SK-N-SH (cell line): ENCODE measurements around the gene HYAL3. TPM values are rescaled to one million over a fixed set of nuclear protein-coding genes. Genes with fewer than 3 reads are reported as not detected.

Source experiments
- CTCF ChIA-PET: fragments of 300-600, 350-600 bp; formaldehyde crosslinking; extraction: SDS; loops from one replicate; lab custom pipeline; 2021; lab: Yijun Ruan, JAX
- POLR2A ChIA-PET: fragments of 350-600 bp; sonication (Branson Sonifier 250); formaldehyde crosslinking; extraction: SDS; loops from one replicate; lab custom pipeline; 2020; ENCODE audit warnings: antibody characterized with exemption, inconsistent platforms; lab: Yijun Ruan, JAX
- DNase-seq: peaks from one replicate; pipeline ENCODE4 v3.0.0; 2012
- H2AFZ ChIP-seq: fragments of 200-600 bp; sonication (generic); 2 replicates; pipeline ENCODE4 v1.8.1; 2016; ENCODE audit warnings: antibody characterized with exemption, mild to moderate bottlenecking, low read depth
- H3F3A ChIP-seq: fragments of 200-600 bp; sonication (generic); replicated peaks from 2 replicates; pipeline ENCODE3; 2016; ENCODE audit warnings: antibody characterized with exemption, mild to moderate bottlenecking; ENCODE audit not compliant: insufficient read depth
- H3K27ac ChIP-seq, 2 experiments: fragments of 200-500 bp in 1 of 2; fragments of 200-600 bp in 1 of 2; sonication (Bioruptor generic) in 1 of 2; sonication (generic), shearing (Covaris generic) in 1 of 2; 2 replicates each; pipeline versions ENCODE4 v1.5.1 to v1.6.1; 2014 to 2016; ENCODE audit warnings: low read depth in 2 of 2, inconsistent platforms in 1 of 2, low read length in 1 of 2, mild to moderate bottlenecking in 1 of 2, mixed read lengths in 1 of 2
- H3K27me3 ChIP-seq: fragments of 200-600 bp; sonication (generic), shearing (Covaris generic); 2 replicates; pipeline ENCODE4 v1.6.1; 2016; ENCODE audit warnings: mixed run types; ENCODE audit not compliant: insufficient read depth
- H3K36me3 ChIP-seq, 2 experiments: fragments of 200-500 bp in 1 of 2; fragments of 200-600 bp in 1 of 2; sonication (Bioruptor generic) in 1 of 2; sonication (generic) in 1 of 2; replicated peaks in 1 of 2; 2 replicates each; pipeline versions ENCODE3 to v1.5.1; 2014 to 2016; ENCODE audit warnings: low read length in 1 of 2, mild to moderate bottlenecking in 1 of 2; ENCODE audit not compliant: insufficient read depth in 2 of 2, control insufficient read depth in 1 of 2
- H3K4me1 ChIP-seq, 2 experiments: fragments of 200-500 bp in 1 of 2; fragments of 200-600 bp in 1 of 2; sonication (Bioruptor generic) in 1 of 2; sonication (generic), shearing (Covaris generic) in 1 of 2; 2 replicates each; pipeline versions ENCODE4 v1.5.1 to v1.6.1; 2014 to 2016; ENCODE audit warnings: low read depth in 1 of 2, low read length in 1 of 2, mixed run types in 1 of 2; ENCODE audit not compliant: insufficient read depth in 2 of 2, control insufficient read depth in 1 of 2
- H3K4me2 ChIP-seq: fragments of 200-600 bp; sonication (generic), shearing (Covaris generic); 2 replicates; pipeline ENCODE4 v1.6.1; 2017; ENCODE audit warnings: mixed run types
- H3K4me3 ChIP-seq, 2 experiments: fragments of 200-500 bp in 1 of 2; fragments of 200-600 bp in 1 of 2; sonication (Bioruptor generic) in 1 of 2; sonication (generic), shearing (Covaris generic) in 1 of 2; 2 replicates each; pipeline versions ENCODE4 v1.5.1 to v1.8.1; 2014 to 2016; ENCODE audit warnings: low read depth in 2 of 2, inconsistent platforms in 1 of 2, low read length in 1 of 2, mild to moderate bottlenecking in 1 of 2, mixed read lengths in 1 of 2, moderate library complexity in 1 of 2
- H3K79me2 ChIP-seq: fragments of 200-600 bp; sonication (generic); 2 replicates; pipeline ENCODE4 v1.8.1; 2017; ENCODE audit warnings: mild to moderate bottlenecking; ENCODE audit not compliant: insufficient read depth
- H3K9ac ChIP-seq: fragments of 200-600 bp; sonication (generic); 2 replicates; pipeline ENCODE4 v1.6.1; 2017; ENCODE audit warnings: mixed run types
- H3K9me2 ChIP-seq: fragments of 200-600 bp; sonication (generic); 2 replicates; pipeline ENCODE4 v1.6.1; 2017; ENCODE audit warnings: mixed run types
- H3K9me3 ChIP-seq: fragments of 200-600 bp; sonication (generic); 2 replicates; pipeline ENCODE4 v1.6.1; 2017; ENCODE audit warnings: mixed run types, mild to moderate bottlenecking, moderate library complexity
- H4K20me1 ChIP-seq: fragments of 200-600 bp; sonication (generic); 2 replicates; pipeline ENCODE4 v1.6.1; 2017; ENCODE audit warnings: mild to moderate bottlenecking, mixed run types; ENCODE audit not compliant: insufficient read depth
- CTCF ChIP-seq: fragments of 200-600 bp; sonication (generic); IDR thresholded peaks from 2 replicates; pipeline ENCODE4 v1.6.1; 2017; ENCODE audit warnings: antibody characterized with exemption, mild to moderate bottlenecking, moderate library complexity
- EP300 ChIP-seq, 2 experiments: IDR thresholded peaks; 2 replicates each; pipeline versions ENCODE4 v1.4.0 to v1.6.1; 2012; ENCODE audit warnings: borderline replicate concordance in 1 of 2, low read depth in 1 of 2, low read length in 1 of 2
- EZH2phosphoT487 ChIP-seq: fragments of 200-600 bp; sonication (generic); IDR thresholded peaks from 2 replicates; pipeline ENCODE4 v1.6.1; 2017; ENCODE audit warnings: low read depth, mixed run types, mild to moderate bottlenecking, antibody characterized with exemption, moderate library complexity, borderline replicate concordance
- FOXM1 ChIP-seq: IDR thresholded peaks from 2 replicates; pipeline ENCODE4 v1.4.0; 2012; ENCODE audit warnings: low read depth, mild to moderate bottlenecking
- GABPA ChIP-seq: IDR thresholded peaks from 2 replicates; pipeline ENCODE4 v1.4.0; 2012; ENCODE audit warnings: low read depth, mild to moderate bottlenecking
- GATA2 ChIP-seq: sonication (generic); formaldehyde crosslinking; IDR thresholded peaks from 2 replicates; pipeline ENCODE4 v1.5.0; 2020; ENCODE audit warnings: mild to moderate bottlenecking, missing genetic modification reagents
- MEF2A ChIP-seq: IDR thresholded peaks from 2 replicates; pipeline ENCODE4 v1.4.0; 2012; ENCODE audit warnings: low read depth, borderline replicate concordance
- MXI1 ChIP-seq: IDR thresholded peaks from 2 replicates; pipeline ENCODE4 v1.6.1; 2012; ENCODE audit warnings: mild to moderate bottlenecking, low read depth, low read length, improper control_type of control experiment
- NRF1 ChIP-seq: IDR thresholded peaks from 2 replicates; pipeline ENCODE4 v1.6.1; 2012; ENCODE audit warnings: low read depth, mild to moderate bottlenecking, low read length
- PBX3 ChIP-seq: IDR thresholded peaks from 2 replicates; pipeline ENCODE4; 2012
- POLR2AphosphoS5 ChIP-seq: IDR thresholded peaks from 2 replicates; pipeline ENCODE4 v1.6.1; 2012; ENCODE audit warnings: low read depth, low read length
- RCOR1 ChIP-seq: fragments of 150-350 bp; IDR thresholded peaks from 2 replicates; pipeline ENCODE4 v1.6.1; 2017; ENCODE audit warnings: antibody characterized with exemption, low read length
- RFX5 ChIP-seq: IDR thresholded peaks from 2 replicates; pipeline ENCODE4 v1.6.1; 2012; ENCODE audit warnings: mild to moderate bottlenecking, improper control_type of control experiment, low read length
- RXRA ChIP-seq: IDR thresholded peaks from 2 replicates; pipeline ENCODE4 v1.4.0; 2012; ENCODE audit warnings: low read depth, mild to moderate bottlenecking, borderline replicate concordance
- SMC3 ChIP-seq: IDR thresholded peaks from 2 replicates; pipeline ENCODE4 v1.6.1; 2012; ENCODE audit warnings: low read depth, low read length, improper control_type of control experiment
- TAF1 ChIP-seq: IDR thresholded peaks from 2 replicates; pipeline ENCODE4 v1.6.1; 2012; ENCODE audit warnings: low read depth, mild to moderate bottlenecking, low read length, moderate library complexity, borderline replicate concordance
- YY1 ChIP-seq: IDR thresholded peaks from 2 replicates; pipeline ENCODE4 v1.4.0; 2012; ENCODE audit warnings: low read depth, mild to moderate bottlenecking
- ZBTB33 ChIP-seq: IDR thresholded peaks from 2 replicates; pipeline ENCODE4 v1.4.0; 2012; ENCODE audit warnings: low read depth, borderline replicate concordance
- WGBS: methylation state at CpG from one replicate; pipeline ENCODE4 v1.1.6; 2017; ENCODE audit warnings: low lambda C conversion rate; 5-methylcytosine and 5-hydroxymethylcytosine counted together
- polyA plus RNA-seq, 3 experiments: library from polyadenylated mRNA; depleted of rRNA; stranded (reverse); fragments of >200 nt; gene quantifications; 2 replicates each; pipeline ENCODE4 v1.2.3, GENCODE V29; 2012

HYAL3 gene
- polyA plus RNA-seq, 1 of the 3 experiments (the other 2 are of a cell fraction) = 7.8 TPM

- POLR2A ChIA-PET = no interaction called here
- peak overlapping the region; percentile 62 to 84; a peak in 2 of 4 replicates for H3K27ac ChIP-seq
Measured at GRCh38 chr3:50297896-50298725, 1.1 kb downstream of the HYAL3 start.

GRCh38 chr3:50297384-50297775 lies 1.8 kb downstream of the HYAL3 start:
- WGBS = 100% methylated on average over 1 of the region's 2 CpGs
- no peaks in the 10 kb centered on the region for H3F3A ChIP-seq
- H4K20me1 ChIP-seq = no peaks in the 10 kb centered on the region
- H3K9me2 ChIP-seq = no peaks in the 10 kb centered on the region
- peaks cover 13 to 33% of the 10 kb centered on the region in 2 experiments; a peak in 3 of 4 replicates for H3K4me1 ChIP-seq
- CTCF ChIA-PET = interaction anchor here (1.3 to 3.4 kb wide), 4 partner anchors 19 to 103 kb away, joined by 6 to 16 read pairs (median 9); partner anchors contain the start of gene LSMEM2
- H3K36me3 ChIP-seq = peaks cover 0 to 6% of the 10 kb centered on the region in 2 experiments
- H3K9ac ChIP-seq = no peak overlapping the region
- no peaks in the 10 kb centered on the region for H3K9me3 ChIP-seq
- POLR2A ChIA-PET = no interaction called here
- H3K4me2 ChIP-seq = no peak overlapping the region
- peaks cover 7% of the 10 kb centered on the region; the same call in 1 of the 2 replicates for H3K79me2 ChIP-seq
- H3K27ac ChIP-seq = no peak overlapping the region
- no peak overlapping the region for H2AFZ ChIP-seq
- no peak for DNase-seq
- H3K27me3 ChIP-seq = no peaks in the 10 kb centered on the region
- H3K4me3 ChIP-seq = no peak overlapping the region
- TF ChIP-seq YY1 = no peak
- TF ChIP-seq FOXM1 = no peak
- no peak for TF ChIP-seq PBX3
- TF ChIP-seq EZH2phosphoT487 = no peak
- TF ChIP-seq GABPA = no peak
- TF ChIP-seq GATA2 (CRISPR knock-in tag) = no peak
- TF ChIP-seq NRF1 = no peak
- TF ChIP-seq RCOR1 = no peak
- no peak for TF ChIP-seq RXRA
- TF ChIP-seq POLR2AphosphoS5 = no peak
- no peak for TF ChIP-seq MEF2A
- no peak for TF ChIP-seq ZBTB33
- no peak for TF ChIP-seq SMC3
- TF ChIP-seq RFX5 = no peak
- no peak for TF ChIP-seq TAF1

More at GRCh38 chr3:50297896-50298725, 1.1 kb downstream of the HYAL3 start:
- no peaks in the 10 kb centered on the region for H3K27me3 ChIP-seq
- peak overlapping the region; percentile 95 for H3K4me2 ChIP-seq
- H3K9me2 ChIP-seq = no peaks in the 10 kb centered on the region
- no peak for TF ChIP-seq MXI1
- TF ChIP-seq POLR2AphosphoS5 = no peak
- TF ChIP-seq EZH2phosphoT487 = no peak
- no peak for TF ChIP-seq EP300 (IDR thresholded peaks at IDR 0.05; ENCODE audit: borderline replicate concordance in 1 of 2, low read depth in 1 of 2, low read length in 1 of 2)
- TF ChIP-seq CTCF = 0 out of 2 replicates have a peak, but pooled peaks have one; percentile 23
- no peak for TF ChIP-seq TAF1
- H3K9ac ChIP-seq = peak overlapping the region; percentile 79
- peak; percentile 42 for DNase-seq
- H3K4me3 ChIP-seq = peak overlapping the region; percentile 84 to 87
- H4K20me1 ChIP-seq = no peaks in the 10 kb centered on the region
- H3K79me2 ChIP-seq = peaks cover 7% of the 10 kb centered on the region; the same call in 1 of the 2 replicates
- CTCF ChIA-PET = interaction anchor here (0.6 to 7.7 kb wide), 9 partner anchors 20 to 253 kb away, joined by 3 to 45 read pairs (median 7); partner anchors contain the start of gene LSMEM2
- H3K36me3 ChIP-seq = peaks cover 0 to 6% of the 10 kb centered on the region in 2 experiments
- H3K4me1 ChIP-seq = peaks cover 10 to 34% of the 10 kb centered on the region in 2 experiments; a peak in 2 of 4 replicates
- H3F3A ChIP-seq = no peaks in the 10 kb centered on the region
- 75% methylated on average over 5 of the region's 9 CpGs for WGBS
- H2AFZ ChIP-seq = peak overlapping the region; percentile 98; the same call in 1 of the 2 replicates
- no peaks in the 10 kb centered on the region for H3K9me3 ChIP-seq
